HCT116 (cell line): ENCODE data around the gene C4A. TPM values are rescaled to one million over a fixed set of nuclear protein-coding genes. Genes with fewer than 3 reads are reported as not detected.

Source experiments
- ATAC-seq: fragments of 200-7000 bp; cut with Tn5 transposase; 2 replicates; pipeline ENCODE4 v1.9.1; 2020; ENCODE audit warnings: mild to moderate bottlenecking, moderate library complexity
- BruUV-seq: library from RNA; stranded (reverse); fragments of 400-500 nt; replicated peaks from 2 replicates; lab custom pipeline; 2021; lab: Mats Ljungman, UMichigan
- CTCF ChIA-PET: fragments of 300-600 bp; sonication (Branson Sonifier 250); formaldehyde crosslinking; loops from one replicate; lab custom pipeline; 2021; ENCODE audit warnings: antibody characterized with exemption; lab: Charles Lee
- POLR2A ChIA-PET: fragments of 300-600, 350-600 bp; sonication (Branson Sonifier 250); formaldehyde crosslinking; loops from one replicate; lab custom pipeline; 2021; ENCODE audit warnings: antibody characterized with exemption; lab: Charles Lee
- RAD21 ChIA-PET, 2 experiments: fragments of 300-600 bp; sonication (Branson Sonifier 250); formaldehyde crosslinking; loops; one replicate each; lab custom pipeline; 2023; ENCODE audit warnings: low total read pairs in 2 of 2; ENCODE audit not compliant: uncharacterized antibody in 2 of 2, unreplicated experiment in 2 of 2, low non-redundant PET in 1 of 2; lab: Charles Lee
- DNase-seq: peaks from one replicate; pipeline ENCODE4 v3.0.0-alpha.2; 2010; ENCODE audit warnings: low read depth, low spot score
- H2AFZ ChIP-seq: fragments of 200-600 bp; shearing (Covaris generic), sonication (generic); 2 replicates; pipeline ENCODE4 v1.6.1; 2017; ENCODE audit warnings: low read depth, mixed run types, mixed read lengths, antibody characterized with exemption, low read length; ENCODE audit not compliant: poor library complexity, severe bottlenecking
- H3K27ac ChIP-seq: 2 replicates; pipeline ENCODE4 v1.5.1; 2012; ENCODE audit warnings: low read depth, low read length
- H3K27me3 ChIP-seq: fragments of 200-600 bp; sonication (generic); 2 replicates; pipeline ENCODE4 v1.6.1; 2016; ENCODE audit warnings: mixed run types, low read length, mixed read lengths; ENCODE audit not compliant: insufficient read depth
- H3K36me3 ChIP-seq, 2 experiments: fragments of 200-500 bp in 1 of 2; fragments of 200-600 bp in 1 of 2; sonication (Bioruptor generic) in 1 of 2; sonication (generic) in 1 of 2; 2 replicates each; pipeline versions ENCODE4 v1.5.1 to v1.6.1; 2014 to 2016; ENCODE audit warnings: low read length in 2 of 2, inconsistent platforms in 1 of 2, mixed read lengths in 1 of 2, mixed run types in 1 of 2; ENCODE audit not compliant: insufficient read depth in 2 of 2, control insufficient read depth in 1 of 2
- H3K4me1 ChIP-seq, 2 experiments: fragments of 200-600 bp in 1 of 2; sonication (generic) in 1 of 2; 2 replicates each; pipeline versions ENCODE4 v1.5.1 to v1.6.1; 2012 to 2017; ENCODE audit warnings: low read length in 2 of 2, inconsistent platforms in 1 of 2, mild to moderate bottlenecking in 1 of 2, mixed read lengths in 1 of 2, mixed run types in 1 of 2, moderate library complexity in 1 of 2; ENCODE audit not compliant: insufficient read depth in 2 of 2, control insufficient read depth in 1 of 2
- H3K4me2 ChIP-seq: fragments of 200-600 bp; sonication (generic); 2 replicates; pipeline ENCODE4 v1.6.1; 2017; ENCODE audit warnings: mixed run types, low read length, mixed read lengths
- H3K4me3 ChIP-seq, 2 experiments: fragments of 200-600 bp in 1 of 2; sonication (generic) in 1 of 2; replicated peaks in 1 of 2; 2 replicates each; pipeline ENCODE4 v1.5.1; 2011 to 2016; ENCODE audit warnings: low read length in 2 of 2, control low read depth in 1 of 2, low read depth in 1 of 2, mild to moderate bottlenecking in 1 of 2, mixed read lengths in 1 of 2, mixed run types in 1 of 2
- H3K79me2 ChIP-seq: fragments of 200-600 bp; sonication (generic); 2 replicates; pipeline ENCODE4 v1.6.1; 2017; ENCODE audit warnings: mild to moderate bottlenecking, mixed run types, low read length, moderate library complexity, mixed read lengths; ENCODE audit not compliant: insufficient read depth
- H3K9ac ChIP-seq: fragments of 200-600 bp; sonication (generic); 2 replicates; pipeline ENCODE4 v1.6.1; 2016; ENCODE audit warnings: low read length, mixed read lengths
- H3K9me2 ChIP-seq: fragments of 200-600 bp; sonication (generic), shearing (Covaris generic); 2 replicates; pipeline ENCODE4 v1.6.1; 2017; ENCODE audit warnings: mixed run types, mild to moderate bottlenecking, moderate library complexity; ENCODE audit not compliant: insufficient read depth
- H3K9me3 ChIP-seq, 2 experiments: fragments of 200-500 bp in 1 of 2; fragments of 200-600 bp in 1 of 2; sonication (Bioruptor generic) in 1 of 2; sonication (generic) in 1 of 2; 2 replicates each; pipeline ENCODE4 v1.6.1; 2014 to 2017; ENCODE audit warnings: low read length in 2 of 2, mixed read lengths in 2 of 2, inconsistent platforms in 1 of 2, low read depth in 1 of 2, mild to moderate bottlenecking in 1 of 2, mixed run types in 1 of 2, moderate library complexity in 1 of 2; ENCODE audit not compliant: control insufficient read depth in 1 of 2, insufficient read depth in 1 of 2
- H4K20me1 ChIP-seq: fragments of 200-600 bp; sonication (generic), shearing (Covaris generic); 2 replicates; pipeline ENCODE4 v1.6.1; 2017; ENCODE audit warnings: mixed run types, mild to moderate bottlenecking, moderate library complexity; ENCODE audit not compliant: insufficient read depth
- CEBPB ChIP-seq: IDR thresholded peaks from 2 replicates; pipeline ENCODE4 v1.6.1; 2012; ENCODE audit warnings: low read depth
- CTCF ChIP-seq, 3 experiments: fragments of 200-600 bp in 1 of 3; sonication (generic) in 1 of 3; IDR thresholded peaks in 2 of 3; conservative IDR thresholded peaks in 1 of 3; 2 replicates each; pipeline ENCODE4 v1.5.1; 2012 to 2017; ENCODE audit warnings: low read depth in 2 of 3, low read length in 2 of 3, antibody characterized with exemption in 1 of 3, borderline replicate concordance in 1 of 3, control low read depth in 1 of 3, mild to moderate bottlenecking in 1 of 3, mixed read lengths in 1 of 3, mixed run types in 1 of 3, moderate library complexity in 1 of 3; ENCODE audit not compliant: insufficient read depth in 1 of 3
- EGR1 ChIP-seq: IDR thresholded peaks from 2 replicates; pipeline ENCODE4 v1.6.1; 2012; ENCODE audit warnings: low read depth
- ELF1 ChIP-seq: IDR thresholded peaks from 2 replicates; pipeline ENCODE4 v1.6.1; 2012; ENCODE audit warnings: low read depth, borderline replicate concordance
- FOSL1 ChIP-seq: IDR thresholded peaks from 2 replicates; pipeline ENCODE4 v1.6.1; 2012; ENCODE audit warnings: low read depth
- JUND ChIP-seq: IDR thresholded peaks from 2 replicates; pipeline ENCODE4 v1.6.1; 2012
- POLR2A ChIP-seq: IDR thresholded peaks from 2 replicates; pipeline ENCODE4 v1.7.0; 2011; ENCODE audit warnings: borderline replicate concordance; ENCODE audit not compliant: insufficient read depth, insufficient read length; ENCODE audit errors: extremely low read depth
- POLR2AphosphoS5 ChIP-seq: IDR thresholded peaks from 2 replicates; pipeline ENCODE4 v1.6.1; 2011; ENCODE audit warnings: mild to moderate bottlenecking, low read depth, low read length, moderate library complexity
- RAD21 ChIP-seq: IDR thresholded peaks from 2 replicates; pipeline ENCODE4 v1.6.1; 2012; ENCODE audit warnings: low read depth, mild to moderate bottlenecking
- SP1 ChIP-seq: IDR thresholded peaks from 2 replicates; pipeline ENCODE4 v1.6.1; 2012; ENCODE audit warnings: low read depth
- SRF ChIP-seq: IDR thresholded peaks from 2 replicates; pipeline ENCODE4 v1.6.1; 2012; ENCODE audit warnings: low read depth
- TCF7L2 ChIP-seq: IDR thresholded peaks from 2 replicates; pipeline ENCODE4 v1.7.0; 2011; ENCODE audit warnings: borderline replicate concordance, inconsistent platforms; ENCODE audit not compliant: insufficient read depth, insufficient read length; ENCODE audit errors: extremely low read depth
- YY1 ChIP-seq: IDR thresholded peaks from 2 replicates; pipeline ENCODE4 v1.6.1; 2011; ENCODE audit warnings: low read length, low read depth, moderate library complexity, mild to moderate bottlenecking; ENCODE audit not compliant: insufficient replicate concordance; ENCODE audit errors: extremely low read depth
- ZBTB33 ChIP-seq: IDR thresholded peaks from 2 replicates; pipeline ENCODE4 v1.6.1; 2011; ENCODE audit warnings: mild to moderate bottlenecking, low read length, moderate library complexity; ENCODE audit not compliant: insufficient replicate concordance; ENCODE audit errors: extremely low read depth
- ZFX ChIP-seq: fragments of 450-650 bp; IDR thresholded peaks from 2 replicates; pipeline ENCODE4 v1.6.1; 2017
- ZNF274 ChIP-seq: fragments of 200-500 bp; sonication (Bioruptor generic); IDR thresholded peaks from 2 replicates; pipeline ENCODE4 v1.6.1; 2014; ENCODE audit warnings: mild to moderate bottlenecking, low read depth, low read length, inconsistent platforms
- intact Hi-C: fragments of 100-400 bp; cut with micrococcal nuclease; formaldehyde crosslinking; loops from 2 replicates; pipeline ENCODE4 v1.10.0; 2022
- total RNA-seq: library from RNA; stranded (reverse); gene quantifications from one replicate; pipeline ENCODE4 v1.2.1, GENCODE V29; 2021; ENCODE audit not compliant: unreplicated experiment
- TF ChIP-seq, protein P1 (sequence below): IDR thresholded peaks from 2 replicates; pipeline ENCODE4 v1.6.1; 2012

Gene C4A
- total RNA-seq, 1 experiment from 2014 or later: 5.1 TPM

GRCh38 chr6:31971993-31972708 lies 9.7 kb upstream of the C4A start, which contains the start of gene DXO:
Gene DXO, minus strand, starts transcription at chr6:31972138. Its CDS starts 463 bp downstream, at chr6:31971675.
- POLR2A ChIA-PET: interaction anchor here (0.7 to 2.4 kb wide), 7 partner anchors 9 to 223 kb away, joined by 3 to 9 read pairs (median 6); partner anchors contain the start of genes HSPA1B, NELFE, NEU1 and SKIC2
- Histone ChIP-seq H3K4me3 (peak within 1 kb of the TSS; percentile 70 to 93), H3K9me2 (no peaks in the 10 kb centered on the region), H3K79me2 (peaks cover 34% of the 10 kb centered on the region), H4K20me1 (no peaks in the 10 kb centered on the region), H3K4me1 (peaks cover 7 to 25% of the 10 kb centered on the region in 2 experiments; a peak in 3 of 4 replicates), H3K4me2 (peak within 1 kb of the TSS; percentile 98), H3K27ac (peak within 1 kb of the TSS; percentile 86), H3K36me3 (peaks cover 5 to 22% of the 10 kb centered on the region in 2 experiments; a peak in 3 of 4 replicates), H3K9ac (peak within 1 kb of the TSS; percentile 92), H2AFZ (no peak within 1 kb of the TSS), H3K27me3 (no peaks in the 10 kb centered on the region), H3K9me3 (no peaks in the 10 kb centered on the region)
- peak; percentile 91 for ATAC-seq
- RAD21 ChIA-PET: interaction anchor here in 1 of 2 experiments (1.1 kb wide), 1 partner anchor 14 kb away, joined by 4 read pairs; the partner anchor contains the start of genes NELFE and SKIC2
- CTCF ChIA-PET: interaction anchor here (1.6 kb wide), 1 partner anchor 20 kb away, joined by 7 read pairs; no protein-coding TSS in a partner anchor
- DNase-seq: peak; percentile 98
- intact Hi-C loops: loop anchor here (1.0 kb wide), 1 partner anchor 13 kb away; the partner anchor contains the start of gene SKIC2
- BruUV-seq: no TSS peak
- TF ChIP-seq ZBTB33 (no peak), EGR1 (peak; percentile 90), TCF7L2 (peak; percentile 54), ZNF274 (no peak), SRF (peak; percentile 97), JUND (no peak), POLR2A (no peak), ELF1 (peak; percentile 94; the same call in 1 of the 2 replicates), ZFX (peak; percentile 38), FOSL1 (no peak), CEBPB (peak; percentile 89; the same call in 1 of the 2 replicates), CTCF (IDR thresholded peaks at IDR 0.05 in 2 of 3, conservative IDR thresholded peaks at IDR 0.05 in 1 of 3; ENCODE audit: borderline replicate concordance in 1 of 3, insufficient read depth in 1 of 3, low read depth in 2 of 3, low read length in 2 of 3) (no peak), RAD21 (no peak), YY1 (peak; percentile 7), POLR2AphosphoS5 (peak; percentile 29; the same call in 1 of the 2 replicates), SP1 (peak; percentile 79; the same call in 1 of the 2 replicates)
- TF ChIP-seq, protein P1, sequence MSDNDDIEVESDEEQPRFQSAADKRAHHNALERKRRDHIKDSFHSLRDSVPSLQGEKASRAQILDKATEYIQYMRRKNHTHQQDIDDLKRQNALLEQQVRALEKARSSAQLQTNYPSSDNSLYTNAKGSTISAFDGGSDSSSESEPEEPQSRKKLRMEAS: peak; percentile 89
